Adrenal gland (tissue), 5 donors: Measurements from ENCODE around the gene OR52K1.

Experiments
- CTCF ChIP-seq, 6 experiments: fragments of 450-650 bp in 4 of 6; fragments of 200-600 bp in 2 of 6; sonication (generic) in 1 of 6; IDR thresholded peaks; 1 replicate in 5 of 6; 2 replicates in 1 of 6; pipeline versions ENCODE4 v1.5.1 to v1.8.0; 2016 to 2021; ENCODE audit warnings: antibody characterized with exemption in 6 of 6, mild to moderate bottlenecking in 2 of 6, moderate library complexity in 1 of 6
- POLR2A ChIP-seq, 2 donors: fragments of 450-650 bp; IDR thresholded peaks; one replicate each; pipeline ENCODE4 v1.6.1; 2017; ENCODE audit warnings: antibody characterized with exemption in 2 of 2, mild to moderate bottlenecking in 2 of 2, moderate library complexity in 1 of 2
- donor health status: DM: no; HTN: no; CAD: no.

GRCh38 chr11:4443232-4443891 is 39.1 kb upstream of the OR52K1 start:
- TF ChIP-seq CTCF (IDR thresholded peaks at IDR 0.05) = no peak
- no peak for TF ChIP-seq POLR2A (IDR thresholded peaks at IDR 0.05)
